Lung (tissue), 12 donors: ENCODE results near the gene TPBG. TPM values are rescaled to one million over a fixed set of nuclear protein-coding genes. Genes with fewer than 3 reads are reported as not detected.

Experiments used
- ATAC-seq: fragments of 200-7000 bp; cut with Tn5 transposase; one replicate; pipeline ENCODE4 v1.9.1; 2020; ENCODE audit warnings: moderate number of reproducible peaks; ENCODE audit not compliant: insufficient read depth, low FRiP score
- DNase-seq, 3 donors: peaks; one replicate each; pipeline ENCODE4 v3.0.0-alpha.2; 2013 to 2017
- H3K27ac ChIP-seq, 2 donors: one replicate each; pipeline ENCODE4 v1.5.1; 2013; ENCODE audit warnings: mild to moderate bottlenecking in 2 of 2, moderate library complexity in 2 of 2, control low read depth in 1 of 2, inconsistent platforms in 1 of 2, low read depth in 1 of 2, low read length in 1 of 2
- H3K27me3 ChIP-seq, 3 donors: one replicate each; pipeline ENCODE4 v1.5.1; 2013; ENCODE audit warnings: low read length in 2 of 3; ENCODE audit not compliant: control insufficient read depth in 3 of 3, insufficient read depth in 3 of 3
- H3K36me3 ChIP-seq, 4 donors: one replicate each; pipeline ENCODE4 v1.5.1; 2013; ENCODE audit warnings: low read length in 4 of 4, mild to moderate bottlenecking in 1 of 4, moderate library complexity in 1 of 4; ENCODE audit not compliant: control insufficient read depth in 4 of 4, insufficient read depth in 4 of 4
- H3K4me1 ChIP-seq, 5 donors: one replicate each; pipeline ENCODE4 v1.5.1; 2013; ENCODE audit warnings: low read length in 5 of 5, mild to moderate bottlenecking in 2 of 5, moderate library complexity in 1 of 5; ENCODE audit not compliant: control insufficient read depth in 5 of 5, insufficient read depth in 5 of 5
- H3K4me3 ChIP-seq: one replicate; pipeline ENCODE4 v1.5.1; 2013; ENCODE audit warnings: mild to moderate bottlenecking, control low read depth, moderate library complexity
- H3K9ac ChIP-seq, 2 donors: one replicate each; pipeline ENCODE4 v1.5.1; 2013; ENCODE audit warnings: low read length in 2 of 2, control low read depth in 1 of 2; ENCODE audit not compliant: insufficient read depth in 1 of 2
- H3K9me3 ChIP-seq, 4 donors: one replicate each; pipeline ENCODE4 v1.5.1; 2013; ENCODE audit warnings: low read length in 3 of 4, mild to moderate bottlenecking in 1 of 4, moderate library complexity in 1 of 4; ENCODE audit not compliant: control insufficient read depth in 4 of 4, insufficient read depth in 3 of 4
- CTCF ChIP-seq: IDR thresholded peaks from 2 replicates; pipeline ENCODE4 v1.5.1; 2012; ENCODE audit warnings: mild to moderate bottlenecking; ENCODE audit errors: control extremely low read depth, extremely low read depth
- WGBS, 2 donors: extraction: QIAGEN DNeasy Blood & Tissue Kit; methylation state at CpG; one replicate each; pipeline ENCODE4 v1.1.7; 2013; 5-methylcytosine and 5-hydroxymethylcytosine counted together
- polyA plus RNA-seq, 2 donors: library from polyadenylated mRNA; stranded (reverse); fragments of 200-250 nt; gene quantifications; one replicate each; pipeline ENCODE4 v1.2.1, GENCODE V29; 2013
- total RNA-seq, 2 donors: library from RNA; depleted of rRNA in 1 of 2; stranded (reverse); fragments of >200 nt in 1 of 2; gene quantifications; one replicate each; pipeline ENCODE4 v1.2.1, GENCODE V29; 2014 to 2021
- donor health status: control.
- donor health status: control.
- donor health status: Bipolar disorder and iron deficiency.
- donor health status: healthy.
- donor health status: DM: yes; HTN: yes; CAD: no.

TPBG gene
- total and polyA plus RNA-seq, 4 donors, result 6.1 to 14.4 (median 9.1) TPM

GRCh38 chr6:82374516-82374915, 10.9 kb downstream of the TPBG start:
- no peak for DNase-seq
- no peaks in the 10 kb centered on the region for H3K36me3 ChIP-seq
- no peaks in the 10 kb centered on the region for H3K27me3 ChIP-seq
- no peak for TF ChIP-seq CTCF
- no peaks in the 10 kb centered on the region for H3K9me3 ChIP-seq
- no peak overlapping the region for H3K4me3 ChIP-seq
- H3K4me1 ChIP-seq, result no peaks in the 10 kb centered on the region
- H3K9ac ChIP-seq, result no peak overlapping the region
- no peak for ATAC-seq
- no peak overlapping the region for H3K27ac ChIP-seq

- no peak for ATAC-seq
Measured at GRCh38 chr6:82376636-82377035, 13.0 kb downstream of the TPBG start.

DNA sequence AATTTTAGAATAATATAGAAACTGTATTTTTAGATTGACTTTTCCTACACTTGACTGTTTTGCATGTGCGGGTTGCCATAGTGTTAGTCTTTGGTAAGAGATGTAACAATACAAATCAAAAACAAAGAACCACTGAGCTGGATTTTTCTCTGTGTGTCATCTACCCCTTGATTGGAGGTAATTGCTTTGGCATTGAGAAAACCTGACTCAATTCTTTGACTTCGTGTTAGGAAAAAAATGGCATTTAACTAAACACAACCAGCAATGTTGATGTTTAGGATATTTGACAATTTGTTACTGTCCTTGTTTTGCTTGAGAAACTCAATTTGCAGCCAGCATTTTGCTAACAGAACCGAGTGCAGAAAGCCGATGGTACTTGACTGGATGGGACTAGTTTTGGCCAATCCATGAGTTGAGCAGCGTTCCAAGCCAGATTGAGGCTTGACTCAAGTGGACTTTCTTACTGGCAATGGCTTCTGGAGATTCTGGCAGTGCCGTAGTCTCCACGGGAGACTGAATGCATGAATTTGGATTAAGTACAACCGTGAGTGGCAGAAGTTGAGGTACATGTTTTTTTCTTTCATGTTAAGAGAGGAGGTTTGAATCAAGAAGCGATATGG, 17.1 kb downstream of the TPBG start:
- Histone ChIP-seq H3K4me3 (no peak overlapping the region), H3K36me3 (no peaks in the 10 kb centered on the region), H3K4me1 (no peaks in the 10 kb centered on the region), H3K9me3 (no peaks in the 10 kb centered on the region), H3K27me3 (no peaks in the 10 kb centered on the region), H3K27ac (no peak overlapping the region), H3K9ac (no peak overlapping the region)
- ATAC-seq (no peak), DNase-seq (no peak)
- TF ChIP-seq CTCF, result no peak
- 88 to 91% methylated on average over 9 of the region's 9 CpGs for WGBS, 2 donors

More at GRCh38 chr6:82376636-82377035, 13.0 kb downstream of the TPBG start:
- H3K4me1 ChIP-seq, result no peaks in the 10 kb centered on the region
- DNase-seq, result no peak
- no peak for TF ChIP-seq CTCF
- H3K36me3 ChIP-seq, result no peaks in the 10 kb centered on the region
- H3K4me3 ChIP-seq, result no peak overlapping the region
- no peak overlapping the region for H3K27ac ChIP-seq
- H3K9me3 ChIP-seq, result no peaks in the 10 kb centered on the region
- H3K9ac ChIP-seq, result no peak overlapping the region
- H3K27me3 ChIP-seq, result no peaks in the 10 kb centered on the region

DNA sequence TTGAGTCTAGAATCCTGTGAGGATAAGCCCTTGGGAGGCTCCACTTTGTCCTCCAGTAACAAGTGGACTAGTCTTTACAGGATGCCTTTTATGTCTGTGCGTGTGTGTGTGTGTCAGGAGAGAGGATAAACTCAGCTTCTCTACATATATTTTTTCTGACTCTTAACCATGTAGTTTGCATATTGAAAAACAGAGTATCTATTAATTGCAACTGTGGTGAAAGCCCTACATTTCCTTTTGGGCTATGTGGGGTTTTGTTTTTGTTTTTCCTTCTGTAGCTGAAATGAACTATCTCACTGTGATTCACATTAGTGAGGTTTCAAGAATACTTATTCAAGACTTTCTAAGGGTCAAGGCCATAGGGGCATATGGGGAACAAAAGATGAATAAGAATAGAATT, 17.7 kb downstream of the TPBG start:
- no peaks in the 10 kb centered on the region for H3K27me3 ChIP-seq
- DNase-seq (no peak), ATAC-seq (no peak)
- no peaks in the 10 kb centered on the region for H3K36me3 ChIP-seq
- no peak overlapping the region for H3K27ac ChIP-seq
- H3K4me3 ChIP-seq, result no peak overlapping the region
- WGBS, 2 donors, result 88 to 100% methylated on average over 1 of the region's 1 CpG
- H3K4me1 ChIP-seq, result no peaks in the 10 kb centered on the region
- no peak for TF ChIP-seq CTCF
- no peaks in the 10 kb centered on the region for H3K9me3 ChIP-seq
- no peak overlapping the region for H3K9ac ChIP-seq
